Esophagus (tissue), 2 donors: ENCODE measurements around the gene NOS1. TPM values are rescaled to one million over a fixed set of nuclear protein-coding genes. Genes with fewer than 3 reads are reported as not detected.
"Not testable (repeated sequence)": the region's sequence is repeated elsewhere in the genome, so short reads cannot be mapped to it uniquely, and the experiment has no call there.

Experiments
- H3K27ac ChIP-seq, 2 donors: one replicate each; pipeline ENCODE4 v1.5.1; 2013; ENCODE audit warnings: low read depth in 2 of 2, mild to moderate bottlenecking in 2 of 2, inconsistent platforms in 1 of 2, low read length in 1 of 2, moderate library complexity in 1 of 2
- H3K27me3 ChIP-seq, 2 donors: one replicate each; pipeline ENCODE4 v1.6.1; 2013; ENCODE audit warnings: low read length in 2 of 2, control low read depth in 1 of 2, mild to moderate bottlenecking in 1 of 2; ENCODE audit not compliant: insufficient read depth in 2 of 2, control insufficient read depth in 1 of 2
- H3K36me3 ChIP-seq, 2 donors: one replicate each; pipeline ENCODE4 v1.6.1; 2013; ENCODE audit warnings: low read length in 1 of 2; ENCODE audit not compliant: control insufficient read depth in 2 of 2, insufficient read depth in 2 of 2
- H3K4me1 ChIP-seq, 2 donors: one replicate each; pipeline ENCODE4 v1.6.1; 2013; ENCODE audit warnings: low read length in 1 of 2; ENCODE audit not compliant: control insufficient read depth in 2 of 2, insufficient read depth in 2 of 2
- H3K4me3 ChIP-seq, 2 donors: one replicate each; pipeline ENCODE4 v1.5.1; 2013; ENCODE audit warnings: low read length in 2 of 2, mild to moderate bottlenecking in 2 of 2, low read depth in 1 of 2, moderate library complexity in 1 of 2
- H3K9me3 ChIP-seq, 2 donors: one replicate each; pipeline ENCODE4 v1.6.1; 2013; ENCODE audit warnings: mild to moderate bottlenecking in 2 of 2, low read depth in 1 of 2, low read length in 1 of 2, moderate library complexity in 1 of 2; ENCODE audit not compliant: control insufficient read depth in 2 of 2, insufficient read depth in 1 of 2
- WGBS, 2 donors: extraction: QIAGEN DNeasy Blood & Tissue Kit; methylation state at CpG; one replicate each; pipeline ENCODE4 v1.1.7; 2013; 5-methylcytosine and 5-hydroxymethylcytosine counted together
- polyA plus RNA-seq, 2 donors: library from polyadenylated mRNA; stranded (reverse); fragments of 200-250 nt; gene quantifications; one replicate each; pipeline ENCODE4 v1.2.3, GENCODE V29; 2013
- donor health status: healthy with polysubstance abuse.
- donor health status: Bipolar disorder and iron deficiency.

The NOS1 gene
- polyA plus RNA-seq, 2 donors, result 0.32 to 0.35 TPM

DNA sequence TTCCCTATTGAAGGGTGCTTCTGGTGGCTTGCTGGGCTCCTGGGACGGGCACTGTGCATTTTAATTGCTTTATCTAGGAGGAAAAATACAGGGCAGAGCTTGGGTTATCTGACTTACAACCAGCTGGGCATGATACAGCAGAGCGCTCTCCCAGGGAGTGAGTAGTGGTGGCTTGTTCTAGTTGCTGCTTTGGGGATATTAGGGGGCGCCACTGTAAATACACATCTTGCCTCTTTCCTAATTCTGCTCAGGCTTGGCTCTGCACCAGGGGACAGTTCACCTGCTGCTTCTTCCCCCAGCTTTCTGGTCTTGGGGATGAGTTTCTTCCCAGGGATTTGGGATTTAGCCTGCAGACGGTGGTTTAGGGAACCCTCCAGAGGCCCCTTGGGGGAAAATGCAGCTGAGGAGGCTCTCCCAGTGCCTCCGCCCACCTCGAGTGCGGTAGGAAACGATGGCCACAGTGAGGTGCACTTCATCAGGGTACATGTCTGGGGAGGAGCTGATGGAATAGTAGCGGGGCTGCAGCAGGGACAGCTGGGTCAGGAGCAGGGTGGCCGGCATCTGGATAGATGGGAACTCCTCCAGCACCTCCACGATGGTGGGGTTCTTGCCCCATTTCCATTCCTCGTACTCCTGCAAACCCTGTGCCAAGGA lies 134.3 kb downstream of the NOS1 start:
- no peak overlapping the region for H3K27ac ChIP-seq
- no peaks in the 10 kb centered on the region for H3K4me1 ChIP-seq
- no peak overlapping the region for H3K4me3 ChIP-seq
- H3K9me3 ChIP-seq, result no peaks in the 10 kb centered on the region
- no peaks in the 10 kb centered on the region for H3K27me3 ChIP-seq
- 60 to 65% methylated on average over 12 of the region's 12 CpGs for WGBS, 2 donors
- H3K36me3 ChIP-seq, result no peaks in the 10 kb centered on the region

DNA sequence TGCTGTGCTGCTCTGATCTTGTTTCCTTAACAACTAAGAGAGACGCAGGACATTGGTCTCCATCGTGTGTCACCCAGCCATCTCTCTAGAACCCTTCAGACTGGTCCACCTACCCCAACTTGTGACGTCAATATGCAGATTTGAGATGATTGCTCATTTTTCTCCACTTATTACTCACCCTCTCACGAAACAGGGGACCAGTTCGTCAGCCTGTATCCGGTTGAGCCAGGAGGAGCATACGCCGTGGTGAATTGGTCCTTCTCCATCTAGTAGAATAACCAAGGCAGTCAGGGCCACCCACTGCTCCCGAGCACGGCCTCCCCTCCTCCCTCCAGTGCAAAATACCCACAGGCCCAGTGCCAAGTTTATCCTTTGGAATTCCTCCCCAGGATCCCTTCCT lies 134.9 kb downstream of the NOS1 start:
- no peaks in the 10 kb centered on the region for H3K27me3 ChIP-seq
- H3K36me3 ChIP-seq, result no peaks in the 10 kb centered on the region
- H3K4me3 ChIP-seq, result no peak overlapping the region
- H3K9me3 ChIP-seq, result no peaks in the 10 kb centered on the region
- WGBS, 2 donors, result 78 to 80% methylated on average over 10 of the region's 10 CpGs
- no peak overlapping the region for H3K27ac ChIP-seq
- no peaks in the 10 kb centered on the region for H3K4me1 ChIP-seq

DNA sequence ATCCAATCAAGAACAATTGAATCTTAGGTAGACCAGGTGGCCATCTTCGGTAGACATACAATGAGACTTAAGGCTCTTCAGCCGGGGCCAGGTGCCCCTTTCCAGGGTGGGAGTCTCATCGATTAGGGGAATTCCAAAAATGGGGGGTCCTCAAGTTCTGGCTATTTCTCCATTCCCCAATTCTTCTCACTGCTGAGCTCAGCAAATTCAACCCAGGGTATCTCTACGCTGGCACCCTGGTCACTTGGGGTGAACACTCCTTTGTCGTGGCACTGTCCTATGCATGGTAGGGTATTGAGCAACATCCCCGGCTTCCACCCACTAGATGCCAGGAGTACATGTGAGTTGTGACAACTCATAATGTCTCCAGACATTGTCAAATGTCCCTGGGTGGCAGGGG lies 136.2 kb downstream of the NOS1 start:
- H3K27ac ChIP-seq, result no peak overlapping the region
- WGBS, 2 donors, result 82 to 93% methylated on average over 6 of the region's 6 CpGs
- H3K4me3 ChIP-seq, result no peak overlapping the region
- H3K9me3 ChIP-seq, result no peaks in the 10 kb centered on the region
- no peaks in the 10 kb centered on the region for H3K4me1 ChIP-seq
- no peaks in the 10 kb centered on the region for H3K36me3 ChIP-seq
- H3K27me3 ChIP-seq, result no peaks in the 10 kb centered on the region

DNA sequence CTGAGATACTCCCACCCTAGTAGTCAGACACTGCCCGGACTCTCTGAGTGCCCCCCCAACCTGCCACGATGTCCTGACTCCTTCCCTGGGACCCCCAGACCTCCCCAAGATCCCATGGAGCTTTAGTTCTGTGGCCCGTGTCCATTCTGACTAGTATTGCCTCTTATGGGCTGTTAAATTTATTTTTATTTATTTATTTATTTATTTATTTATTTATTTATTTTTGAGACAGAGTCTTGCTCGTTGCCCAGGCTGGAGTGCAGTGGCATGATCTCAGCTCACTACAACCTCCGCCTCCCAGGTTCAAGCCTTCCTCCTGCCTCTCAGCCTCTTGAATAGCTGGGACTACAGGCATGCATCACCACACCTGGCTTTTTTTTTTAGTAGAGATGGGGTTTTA lies 140.5 kb downstream of the NOS1 start:
- H3K9me3 ChIP-seq, H3K27ac ChIP-seq, H3K4me1 ChIP-seq, H3K4me3 ChIP-seq, H3K27me3 ChIP-seq, H3K36me3 ChIP-seq: not testable (repeated sequence)
- WGBS, 2 donors, result 80 to 83% methylated on average over 5 of the region's 5 CpGs

DNA sequence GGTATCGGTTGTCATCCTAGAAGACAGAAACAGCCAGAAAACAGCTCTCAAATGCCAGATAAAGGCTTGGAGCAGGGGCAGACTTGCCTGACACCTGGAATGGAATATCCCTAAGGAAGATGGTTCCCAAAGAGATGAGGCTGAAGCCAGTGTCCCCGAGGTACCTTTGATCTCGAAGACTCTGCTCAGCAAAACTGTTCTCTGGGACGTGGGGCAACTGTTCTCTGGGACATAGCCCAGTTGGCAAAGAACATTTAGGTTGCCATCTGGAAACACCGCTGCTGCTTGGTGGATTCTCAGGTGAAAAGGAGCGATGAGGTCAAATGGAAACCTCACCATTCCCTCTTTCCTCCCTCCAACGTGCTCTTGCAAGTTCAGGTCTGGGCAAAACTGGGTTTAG lies 143.3 kb downstream of the NOS1 start:
- H3K27ac ChIP-seq, result no peak overlapping the region
- no peaks in the 10 kb centered on the region for H3K27me3 ChIP-seq

DNA sequence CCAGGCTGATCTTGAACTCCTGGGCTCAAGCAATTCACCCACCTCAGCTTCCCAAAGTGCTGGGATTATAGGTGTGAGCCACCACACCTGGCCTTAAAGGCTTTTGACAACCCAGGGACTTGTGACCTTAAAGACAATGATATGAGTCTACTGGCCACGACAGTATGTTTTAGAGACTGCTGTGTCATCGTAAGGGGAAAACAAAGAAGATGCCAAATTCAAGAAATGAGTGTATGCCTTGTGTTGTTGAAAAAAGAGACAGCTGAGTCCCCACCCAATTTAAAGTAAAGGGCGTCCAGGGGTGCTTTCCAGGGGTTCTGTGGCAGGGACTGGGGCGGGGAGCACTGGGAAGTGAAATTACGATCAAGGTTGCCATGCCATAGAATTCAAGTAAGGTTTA lies 144.7 kb downstream of the NOS1 start:
- WGBS, 2 donors, result 81 to 83% methylated on average over 5 of the region's 5 CpGs
- Histone ChIP-seq H3K27ac (no peak overlapping the region), H3K36me3 (no peaks in the 10 kb centered on the region), H3K4me1 (no peaks in the 10 kb centered on the region), H3K4me3 (no peak overlapping the region), H3K9me3 (no peaks in the 10 kb centered on the region), H3K27me3 (no peaks in the 10 kb centered on the region)

More for the DNA sequence above, 143.3 kb downstream of the NOS1 start:
- H3K9me3 ChIP-seq, result no peaks in the 10 kb centered on the region
- WGBS, 2 donors, result 74 to 83% methylated on average over 7 of the region's 7 CpGs
- no peaks in the 10 kb centered on the region for H3K4me1 ChIP-seq
- H3K36me3 ChIP-seq, result no peaks in the 10 kb centered on the region
- no peak overlapping the region for H3K4me3 ChIP-seq

DNA sequence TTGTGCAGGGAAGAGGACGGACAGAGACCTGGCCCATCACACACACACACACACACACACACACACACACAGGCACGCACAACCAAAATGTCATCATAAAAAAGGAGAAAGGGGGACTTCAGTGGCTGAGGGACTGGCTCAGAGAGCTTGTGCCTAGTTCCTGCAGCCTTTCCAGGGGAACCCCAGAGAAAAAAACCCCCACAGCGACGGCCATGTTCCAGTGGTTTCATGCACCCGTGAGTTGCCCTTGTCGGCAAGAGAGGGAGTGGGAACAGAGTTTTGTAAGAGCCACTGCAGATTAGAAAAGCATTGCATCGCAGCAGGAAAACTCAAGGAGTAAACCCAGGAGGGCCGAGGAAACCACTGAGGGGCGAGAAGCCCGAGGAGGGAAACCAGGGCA lies 146.6 kb downstream of the NOS1 start:
- 72 to 79% methylated on average over 10 of the region's 10 CpGs for WGBS, 2 donors
- Histone ChIP-seq H3K27me3 (no peaks in the 10 kb centered on the region), H3K27ac (no peak overlapping the region), H3K4me3 (no peak overlapping the region), H3K36me3 (no peaks in the 10 kb centered on the region), H3K9me3 (no peaks in the 10 kb centered on the region), H3K4me1 (no peaks in the 10 kb centered on the region)

DNA sequence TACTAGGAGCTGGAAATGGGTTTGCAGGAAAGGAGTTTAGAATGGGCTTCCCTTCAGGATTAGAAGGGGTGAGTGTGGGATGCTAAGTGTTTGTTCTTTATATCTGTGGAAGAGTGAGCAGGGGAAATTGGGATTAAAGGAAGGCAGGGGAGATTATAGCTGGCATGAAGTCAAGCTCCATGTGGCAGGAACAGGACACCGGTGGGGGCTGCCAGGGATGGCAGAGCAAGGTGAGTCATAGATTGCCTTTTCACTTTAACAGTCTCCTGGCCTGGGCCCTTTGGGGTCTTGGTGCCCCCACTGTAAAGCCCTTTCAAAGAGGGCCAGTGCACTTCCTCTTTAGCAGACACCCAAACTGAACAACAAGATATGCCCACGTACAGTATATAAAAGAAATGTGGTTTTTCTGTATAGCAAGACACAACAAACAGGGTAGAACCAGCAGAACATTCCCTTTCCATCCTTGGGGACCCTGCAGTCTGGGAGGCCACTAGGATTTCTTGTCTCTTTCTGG lies 148.1 kb downstream of the NOS1 start:
- H3K4me1 ChIP-seq, result no peaks in the 10 kb centered on the region
- no peaks in the 10 kb centered on the region for H3K27me3 ChIP-seq
- no peaks in the 10 kb centered on the region for H3K9me3 ChIP-seq
- H3K36me3 ChIP-seq, result no peaks in the 10 kb centered on the region
- no peak overlapping the region for H3K4me3 ChIP-seq
- no peak overlapping the region for H3K27ac ChIP-seq
- 31 to 39% methylated on average over 2 of the region's 2 CpGs for WGBS, 2 donors

DNA sequence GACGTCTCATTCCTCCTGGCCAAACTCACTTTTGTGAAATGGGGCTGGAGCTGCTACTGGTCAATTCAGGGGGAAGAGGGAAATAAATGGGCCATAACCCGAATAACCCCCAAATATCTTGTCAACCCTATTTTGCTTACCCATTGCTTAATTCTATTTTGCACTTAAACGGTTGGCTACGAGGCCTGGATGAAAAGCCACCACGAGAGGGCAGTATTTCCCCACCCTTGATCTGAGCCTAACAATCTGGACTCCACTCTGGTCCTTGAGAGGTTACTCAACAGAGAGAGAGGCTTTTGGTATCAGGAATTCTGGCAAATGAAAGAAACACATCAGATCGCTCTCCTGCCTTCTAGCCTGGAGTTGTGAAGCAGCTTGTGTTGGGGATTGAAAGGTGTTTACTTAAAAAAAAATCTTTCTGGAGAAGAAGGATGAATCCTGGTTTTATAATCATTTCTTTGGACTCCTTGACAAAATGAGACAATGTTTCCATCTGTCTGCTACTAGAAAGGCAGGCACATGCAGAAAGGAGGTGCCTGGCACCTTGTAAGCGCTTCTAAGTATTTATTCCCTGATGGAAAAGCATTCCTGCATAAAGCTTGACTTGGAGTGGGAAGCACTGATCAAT lies 148.7 kb downstream of the NOS1 start:
- H3K27me3 ChIP-seq, result no peaks in the 10 kb centered on the region
- WGBS, 2 donors, result 17% methylated on average over 7 of the region's 7 CpGs

More for the DNA sequence above, 148.7 kb downstream of the NOS1 start:
- Histone ChIP-seq H3K9me3 (no peaks in the 10 kb centered on the region), H3K27ac (no peak overlapping the region), H3K4me3 (no peak overlapping the region), H3K4me1 (no peaks in the 10 kb centered on the region), H3K36me3 (no peaks in the 10 kb centered on the region)
